Panc1 (cell line): ENCODE results near the gene EFCAB9. TPM values are rescaled to one million over a fixed set of nuclear protein-coding genes. Genes with fewer than 3 reads are reported as not detected.

Experiments
- ATAC-seq: fragments of 200-7000 bp; cut with Tn5 transposase; 2 replicates; pipeline ENCODE4 v1.9.1; 2020; ENCODE audit warnings: mild to moderate bottlenecking, moderate library complexity
- BruUV-seq: library from RNA; stranded (reverse); fragments of 400-500 nt; replicated peaks from 2 replicates; lab custom pipeline; 2021; lab: Mats Ljungman, UMichigan
- CTCF ChIA-PET: fragments of 300-600 bp; sonication (Branson Sonifier 250); formaldehyde crosslinking; loops from one replicate; lab custom pipeline; 2022; ENCODE audit warnings: antibody characterized with exemption; lab: Charles Lee
- POLR2A ChIA-PET: fragments of 300-600 bp; sonication (Branson Sonifier 250); formaldehyde crosslinking; loops from one replicate; lab custom pipeline; 2022; ENCODE audit warnings: antibody characterized with exemption; lab: Charles Lee
- DNase-seq: peaks from one replicate; pipeline ENCODE4 v3.0.0-alpha.2; 2010; ENCODE audit warnings: low read depth, low spot score
- H3K27ac ChIP-seq: 2 replicates; pipeline ENCODE4 v1.5.1; 2011; ENCODE audit warnings: mild to moderate bottlenecking, low read length, inconsistent platforms
- H3K27me3 ChIP-seq: fragments of 200-500 bp; sonication (Bioruptor generic); 2 replicates; pipeline ENCODE4 v1.6.0; 2014; ENCODE audit warnings: low read length, inconsistent platforms; ENCODE audit not compliant: control insufficient read depth, insufficient read depth
- H3K36me3 ChIP-seq: fragments of 200-500 bp; sonication (Bioruptor generic); 2 replicates; pipeline ENCODE4 v1.5.1; 2014; ENCODE audit warnings: inconsistent platforms, mild to moderate bottlenecking, low read length, moderate library complexity; ENCODE audit not compliant: control insufficient read depth, insufficient read depth
- H3K4me1 ChIP-seq: 2 replicates; pipeline ENCODE4 v1.5.1; 2011; ENCODE audit warnings: inconsistent platforms, mild to moderate bottlenecking, low read length, moderate library complexity; ENCODE audit not compliant: control insufficient read depth, insufficient read depth
- H3K4me3 ChIP-seq, 2 experiments: 2 replicates each; pipeline ENCODE4 v1.5.1; 2011 to 2012; ENCODE audit warnings: low read depth in 2 of 2, low read length in 2 of 2, mild to moderate bottlenecking in 2 of 2, inconsistent platforms in 1 of 2, moderate library complexity in 1 of 2
- H3K9me3 ChIP-seq: fragments of 200-500 bp; sonication (Bioruptor generic); 2 replicates; pipeline ENCODE4 v1.5.1; 2014; ENCODE audit warnings: low read depth, mild to moderate bottlenecking, inconsistent platforms, low read length, moderate library complexity; ENCODE audit not compliant: control insufficient read depth, insufficient read depth
- CTCF ChIP-seq: fragments of 450-650 bp; IDR thresholded peaks from 2 replicates; pipeline ENCODE4 v1.5.1; 2017; ENCODE audit warnings: mild to moderate bottlenecking
- POLR2AphosphoS5 ChIP-seq: IDR thresholded peaks from 2 replicates; pipeline ENCODE4 v1.6.1; 2012; ENCODE audit warnings: mild to moderate bottlenecking, low read depth, low read length, moderate library complexity
- REST ChIP-seq, 2 experiments: IDR thresholded peaks; 2 replicates each; pipeline ENCODE4 v1.6.1; 2011 to 2012; ENCODE audit warnings: low read depth in 2 of 2, control low read depth in 1 of 2, low read length in 1 of 2, mild to moderate bottlenecking in 1 of 2, moderate library complexity in 1 of 2; ENCODE audit not compliant: insufficient read depth in 1 of 2
- SIN3A ChIP-seq: IDR thresholded peaks from 2 replicates; pipeline ENCODE4 v1.6.1; 2012; ENCODE audit warnings: low read depth, mild to moderate bottlenecking, low read length, moderate library complexity, borderline replicate concordance; ENCODE audit not compliant: insufficient read depth
- TCF7L2 ChIP-seq: IDR thresholded peaks from 2 replicates; pipeline ENCODE4 v1.6.1; 2011; ENCODE audit warnings: mild to moderate bottlenecking, low read depth, low read length, inconsistent platforms
- in situ Hi-C: cut with HindIII; loops from 2 replicates; pipeline ENCODE4 v1.10.0; 2016; ENCODE audit warnings: low sequenced_read_pairs, low pct_unique_long_range_greater_than_20kb
- intact Hi-C: fragments of 100-400 bp; cut with micrococcal nuclease; formaldehyde crosslinking; loops from one replicate; pipeline ENCODE4 v1.10.0; 2022; ENCODE audit not compliant: unreplicated experiment
- total RNA-seq: library from RNA; stranded (reverse); gene quantifications from one replicate; pipeline ENCODE4 v1.2.1, GENCODE V29; 2021; ENCODE audit not compliant: unreplicated experiment

Gene EFCAB9
- total RNA-seq, 1 experiment from 2014 or later, result not detected

GRCh38 chr5:172169216-172169615, 24.8 kb upstream of the EFCAB9 start:
- POLR2A ChIA-PET, result no interaction called here
- Histone ChIP-seq H3K27ac (no peak overlapping the region), H3K4me1 (peaks cover 11% of the 10 kb centered on the region), H3K4me3 (no peak overlapping the region), H3K27me3 (no peaks in the 10 kb centered on the region), H3K36me3 (no peaks in the 10 kb centered on the region), H3K9me3 (no peaks in the 10 kb centered on the region)
- intact Hi-C loops (no loop called here), in situ Hi-C loops (no loop called here)
- ATAC-seq (no peak), DNase-seq (no peak)
- BruUV-seq, result no TSS peak
- no peak for TF ChIP-seq TCF7L2
- TF ChIP-seq CTCF, result no peak
- TF ChIP-seq POLR2AphosphoS5, result no peak
- TF ChIP-seq REST (IDR thresholded peaks at IDR 0.05; ENCODE audit: insufficient read depth in 1 of 2, low read depth in 2 of 2, low read length in 1 of 2), result no peak
- no peak for TF ChIP-seq SIN3A
- CTCF ChIA-PET, result interaction anchor here (0.8 kb wide), 1 partner anchor 58 kb away, joined by 4 read pairs; no protein-coding TSS in a partner anchor

GRCh38 chr5:172170251-172170701, 23.7 kb upstream of the EFCAB9 start:
- in situ Hi-C loops (no loop called here), intact Hi-C loops (no loop called here)
- POLR2A ChIA-PET, result no interaction called here
- H3K36me3 ChIP-seq, result no peaks in the 10 kb centered on the region
- no peaks in the 10 kb centered on the region for H3K27me3 ChIP-seq
- ATAC-seq (no peak), DNase-seq (no peak)
- H3K9me3 ChIP-seq, result no peaks in the 10 kb centered on the region
- CTCF ChIA-PET, result no interaction called here
- H3K4me1 ChIP-seq, result peaks cover 15% of the 10 kb centered on the region
- no peak overlapping the region for H3K4me3 ChIP-seq
- BruUV-seq, result no TSS peak
- TF ChIP-seq CTCF, result no peak
- no peak for TF ChIP-seq SIN3A
- no peak for TF ChIP-seq REST (IDR thresholded peaks at IDR 0.05; ENCODE audit: insufficient read depth in 1 of 2, low read depth in 2 of 2, low read length in 1 of 2)
- no peak for TF ChIP-seq POLR2AphosphoS5
- TF ChIP-seq TCF7L2, result no peak
- H3K27ac ChIP-seq, result no peak overlapping the region
